H7 (cell line): ENCODE measurements around the gene SMIM10L1. TPM values are rescaled to one million over a fixed set of nuclear protein-coding genes. Genes with fewer than 3 reads are reported as not detected.
A peak's percentile ranks its signal among the peaks of the same experiment; 100 is the strongest.

Experiments
- DNase-seq: peaks from one replicate; pipeline ENCODE4 v3.0.0; 2012
- H3K27me3 ChIP-seq: 2 replicates; pipeline ENCODE4 v1.6.0; 2011; ENCODE audit warnings: mild to moderate bottlenecking, low read length; ENCODE audit not compliant: control insufficient read depth, insufficient read depth
- H3K36me3 ChIP-seq: replicated peaks from 2 replicates; pipeline ENCODE4 v1.5.1; 2011; ENCODE audit warnings: low read length; ENCODE audit not compliant: control insufficient read depth, insufficient read depth
- H3K4me3 ChIP-seq: 2 replicates; pipeline ENCODE4 v1.5.1; 2011; ENCODE audit warnings: low read depth, mild to moderate bottlenecking, control low read depth, low read length, moderate library complexity; ENCODE audit not compliant: insufficient read depth
- total RNA-seq: library from RNA; depleted of rRNA; stranded (reverse); fragments of >200 nt; shearing (Covaris generic); gene quantifications from 2 replicates; pipeline ENCODE4 v1.2.3, GENCODE V29; 2014; rRNA removed

Gene SMIM10L1
- total RNA-seq, 1 experiment from 2014 or later: 6.2 TPM

DNA sequence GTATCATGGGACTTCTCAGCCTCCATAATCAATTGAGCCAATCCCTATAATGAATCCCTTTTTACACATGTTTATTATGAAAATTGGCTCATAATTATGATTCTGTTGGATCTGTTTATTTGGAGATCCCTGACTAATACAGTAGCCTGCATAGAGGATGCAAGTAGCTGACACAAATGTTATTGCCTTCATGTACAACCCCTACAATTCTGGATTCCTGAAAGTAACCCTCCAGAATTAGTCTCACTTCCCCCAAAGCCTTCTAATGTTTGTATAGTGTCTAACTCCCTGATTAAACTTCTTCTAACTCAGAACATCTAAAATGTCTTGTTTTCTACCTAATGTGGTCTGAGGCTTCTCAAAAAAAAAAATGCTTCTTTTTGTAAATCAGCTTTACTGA lies 6.6 kb upstream of the SMIM10L1 start:
- no peak for DNase-seq
- H3K27me3 ChIP-seq: no peaks in the 10 kb centered on the region
- H3K36me3 ChIP-seq: peaks cover 3% of the 10 kb centered on the region
- H3K4me3 ChIP-seq: no peak overlapping the region

DNA sequence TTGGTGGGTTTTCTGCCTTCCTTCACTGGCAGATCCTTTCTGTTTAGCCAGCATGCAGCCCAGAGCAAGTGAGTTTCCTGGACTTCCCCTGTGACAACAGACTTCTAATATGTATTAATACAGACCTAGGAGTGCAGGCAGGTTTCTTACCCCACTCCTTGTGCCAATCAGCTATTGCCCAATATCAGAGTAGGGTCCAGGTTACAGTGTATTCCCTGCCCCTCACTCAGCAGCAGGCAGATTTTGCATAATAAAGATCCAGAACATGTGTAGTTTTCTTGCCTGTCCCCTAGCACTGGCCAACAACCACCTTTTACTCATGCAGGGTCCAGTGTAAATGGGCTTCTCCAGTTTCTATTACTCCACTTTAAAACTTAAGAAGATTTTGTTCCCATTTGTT lies 4.7 kb upstream of the SMIM10L1 start:
- DNase-seq: no peak
- peaks cover 3% of the 10 kb centered on the region for H3K36me3 ChIP-seq
- no peaks in the 10 kb centered on the region for H3K27me3 ChIP-seq
- H3K4me3 ChIP-seq: no peak overlapping the region

DNA sequence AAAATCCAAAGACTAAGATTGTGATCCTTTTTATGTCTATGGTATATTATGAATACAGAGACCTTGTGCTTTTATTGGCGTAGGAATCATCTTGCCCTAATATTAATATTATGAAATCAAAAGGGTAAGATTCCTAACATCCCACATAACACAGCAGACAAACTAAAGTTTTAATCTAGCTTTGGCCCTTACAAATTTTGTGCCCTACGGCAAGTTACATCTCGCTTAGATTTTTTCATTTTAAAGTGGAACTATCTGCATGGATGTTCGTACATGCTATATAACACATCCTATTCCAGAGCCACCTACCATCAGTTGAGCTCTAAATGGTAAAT lies 217 bp upstream of the SMIM10L1 start:
- Histone ChIP-seq H3K4me3 (peak overlapping the region; percentile 90), H3K27me3 (no peaks in the 10 kb centered on the region), H3K36me3 (peaks cover 1% of the 10 kb centered on the region)
- DNase-seq: no peak

DNA sequence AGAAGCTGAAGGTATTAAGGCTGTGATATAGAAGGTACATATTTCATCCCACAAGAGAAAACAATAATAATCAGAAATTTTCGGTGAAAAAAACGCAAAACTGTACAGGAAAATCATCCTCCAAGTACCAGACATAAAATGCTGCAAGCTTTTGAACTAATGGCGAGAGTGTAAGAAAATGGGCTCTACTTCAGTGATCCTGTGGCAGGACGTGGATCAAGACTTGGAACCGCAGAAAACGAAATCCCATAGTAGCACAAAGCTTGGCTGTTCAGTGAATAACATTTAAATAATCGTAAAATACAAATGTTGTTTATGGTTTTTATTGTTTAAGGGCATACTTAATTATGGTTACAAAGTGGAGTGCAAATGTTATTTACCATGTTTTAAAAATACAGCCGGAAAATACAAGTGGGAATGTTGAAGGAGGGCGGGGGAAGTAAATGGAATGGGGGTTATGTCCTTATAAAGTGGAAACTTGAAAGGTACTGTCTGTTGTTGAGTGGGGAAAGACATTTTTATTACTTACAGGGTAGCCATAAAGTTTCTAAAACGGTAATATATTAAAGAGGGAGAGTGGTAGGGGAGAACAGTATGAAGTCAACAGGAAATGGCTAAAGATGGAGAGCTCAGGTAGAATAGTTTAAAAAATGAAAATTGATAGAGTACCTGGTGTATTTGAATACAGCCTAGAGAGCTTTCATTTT lies 1.1 kb downstream of the SMIM10L1 start:
- Histone ChIP-seq H3K27me3 (no peaks in the 10 kb centered on the region), H3K36me3 (no peaks in the 10 kb centered on the region; the same call in 1 of the 2 replicates)
- no peak for DNase-seq

DNA sequence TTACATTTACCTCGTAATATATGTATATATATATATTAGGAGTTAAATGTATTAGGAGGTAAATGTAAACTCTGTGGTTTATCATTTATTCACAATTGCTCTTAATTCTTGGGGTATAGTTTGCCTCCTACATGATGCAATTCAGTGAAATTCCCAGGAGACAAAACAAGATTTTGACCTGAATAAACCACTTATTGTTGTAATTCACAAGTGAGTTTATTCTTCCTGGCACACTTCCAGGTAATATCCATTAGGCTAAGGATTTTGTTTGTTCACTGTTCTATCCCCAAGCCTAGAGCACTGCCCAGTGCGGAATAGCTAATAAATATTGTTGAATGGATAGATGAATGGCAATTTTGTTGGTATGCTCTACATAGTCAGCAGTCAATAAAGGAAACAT lies 3.0 kb downstream of the SMIM10L1 start:
- no peak for DNase-seq
- Histone ChIP-seq H3K27me3 (no peaks in the 10 kb centered on the region), H3K36me3 (no peaks in the 10 kb centered on the region; the same call in 1 of the 2 replicates), H3K4me3 (no peak overlapping the region)

More for the DNA sequence above, 1.1 kb downstream of the SMIM10L1 start:
- peak overlapping the region; percentile 90 for H3K4me3 ChIP-seq

DNA sequence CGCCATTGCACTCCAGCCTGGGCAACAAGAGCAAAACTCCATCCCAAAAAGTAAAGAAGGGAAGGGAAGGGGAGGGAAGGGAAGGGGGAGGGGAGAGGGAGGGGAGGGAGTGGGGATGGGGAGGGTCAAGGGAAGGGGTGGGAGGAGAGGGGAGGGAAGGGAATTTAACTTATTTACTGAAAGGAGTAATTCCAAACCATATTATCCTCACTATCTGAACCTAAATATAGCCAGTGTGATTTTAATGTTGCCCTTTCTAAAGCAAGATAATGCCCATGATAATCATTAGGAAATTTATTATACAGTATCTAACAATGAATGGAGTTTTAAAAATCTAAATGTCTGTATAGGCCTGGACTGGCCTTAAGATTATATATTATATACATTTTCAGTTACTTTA lies 7.3 kb downstream of the SMIM10L1 start:
- no peaks in the 10 kb centered on the region for H3K27me3 ChIP-seq
- DNase-seq: no peak

DNA sequence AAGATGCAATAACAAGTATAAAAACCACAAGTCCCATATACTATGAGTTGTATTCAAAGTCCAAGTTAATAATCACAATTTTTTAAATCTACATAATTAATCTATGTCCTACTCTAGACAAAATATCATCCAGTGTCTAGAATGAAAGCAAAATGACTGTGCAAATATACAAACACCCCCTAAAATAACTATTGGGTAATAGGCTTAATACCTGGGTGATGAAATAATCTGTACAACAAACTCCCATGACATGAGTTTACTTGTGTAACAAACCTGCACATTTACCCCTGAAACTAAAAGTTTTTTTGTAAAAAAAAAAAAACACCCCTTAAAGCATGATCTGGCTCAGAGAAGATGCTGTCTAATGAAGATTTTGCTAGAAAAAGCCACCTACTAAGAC lies 11.5 kb downstream of the SMIM10L1 start:
- no peak overlapping the region for H3K4me3 ChIP-seq
- no peaks in the 10 kb centered on the region for H3K27me3 ChIP-seq
- DNase-seq: no peak
- no peaks in the 10 kb centered on the region for H3K36me3 ChIP-seq

More for the DNA sequence above, 7.3 kb downstream of the SMIM10L1 start:
- no peaks in the 10 kb centered on the region for H3K36me3 ChIP-seq
- no peak overlapping the region for H3K4me3 ChIP-seq

DNA sequence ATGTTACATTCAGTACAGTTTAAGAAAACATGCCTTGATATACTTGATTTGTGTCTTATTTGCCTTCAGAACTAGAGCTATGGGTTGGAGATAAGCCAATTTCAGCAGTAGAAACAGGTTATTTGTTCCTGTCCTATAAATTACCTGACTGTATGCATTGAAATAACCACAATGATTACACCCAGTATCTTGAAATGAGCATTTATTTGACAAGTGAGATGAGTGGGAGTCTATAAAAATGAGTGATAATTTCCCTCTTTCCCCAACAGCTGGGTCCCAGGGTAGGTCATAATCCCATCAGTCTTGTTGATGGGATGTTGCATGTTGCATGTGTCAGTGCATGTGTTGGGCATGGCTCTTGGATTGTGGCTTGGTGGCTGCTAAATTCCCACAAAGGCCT lies 12.0 kb downstream of the SMIM10L1 start:
- DNase-seq: no peak
- no peaks in the 10 kb centered on the region for H3K27me3 ChIP-seq
- no peaks in the 10 kb centered on the region for H3K36me3 ChIP-seq
- H3K4me3 ChIP-seq: no peak overlapping the region

DNA sequence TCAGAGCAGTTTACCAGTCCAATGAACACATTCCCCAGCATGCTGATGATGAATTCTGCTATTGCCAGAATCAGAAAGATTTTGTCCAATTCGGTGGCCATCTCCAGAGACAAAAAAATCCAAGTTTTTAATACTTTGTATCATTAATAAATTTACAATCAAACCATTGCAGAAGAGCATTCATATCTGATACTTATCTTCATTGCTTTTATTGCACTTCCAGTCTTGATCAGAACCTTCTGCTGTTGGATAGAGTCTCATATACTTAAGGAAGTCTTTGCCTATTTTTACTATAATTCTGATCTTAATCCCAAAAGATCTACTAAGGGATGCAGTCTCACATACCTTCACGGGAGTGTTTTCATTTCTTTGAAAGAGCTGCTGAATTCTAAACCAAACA lies 15.8 kb downstream of the SMIM10L1 start, which contains the start of gene TAS2R42:
Gene TAS2R42, minus strand, starts transcription at position 101 of the 400 bp plus-strand sequence. Its CDS starts 0 bp downstream, at position 101.
- no peaks in the 10 kb centered on the region for H3K36me3 ChIP-seq
- no peak within 1 kb of the TSS for H3K4me3 ChIP-seq
- DNase-seq: no peak

DNA sequence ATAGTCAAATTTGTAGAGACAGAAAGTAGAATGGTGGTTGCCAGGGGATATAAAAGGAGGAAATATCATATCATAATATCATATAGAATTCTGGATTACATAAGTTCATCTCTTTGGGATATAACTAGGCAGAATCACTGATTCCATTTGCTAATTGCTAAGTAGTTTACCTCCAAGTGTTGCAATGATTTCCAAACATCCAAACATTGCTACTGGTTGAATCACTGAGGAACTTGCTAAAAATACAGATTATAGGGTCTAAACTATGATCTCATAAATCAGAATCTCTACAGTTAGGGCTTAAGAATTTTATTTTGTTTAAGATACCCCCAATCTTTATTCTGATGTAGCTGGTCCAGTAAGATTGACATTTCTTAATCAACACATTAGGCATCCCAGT lies 31.8 kb downstream of the SMIM10L1 start:
- Histone ChIP-seq H3K36me3 (no peaks in the 10 kb centered on the region), H3K27me3 (no peaks in the 10 kb centered on the region), H3K4me3 (no peak overlapping the region)
- no peak for DNase-seq

More for the DNA sequence above, 15.8 kb downstream of the SMIM10L1 start, which contains the start of gene TAS2R42:
- no peaks in the 10 kb centered on the region for H3K27me3 ChIP-seq

DNA sequence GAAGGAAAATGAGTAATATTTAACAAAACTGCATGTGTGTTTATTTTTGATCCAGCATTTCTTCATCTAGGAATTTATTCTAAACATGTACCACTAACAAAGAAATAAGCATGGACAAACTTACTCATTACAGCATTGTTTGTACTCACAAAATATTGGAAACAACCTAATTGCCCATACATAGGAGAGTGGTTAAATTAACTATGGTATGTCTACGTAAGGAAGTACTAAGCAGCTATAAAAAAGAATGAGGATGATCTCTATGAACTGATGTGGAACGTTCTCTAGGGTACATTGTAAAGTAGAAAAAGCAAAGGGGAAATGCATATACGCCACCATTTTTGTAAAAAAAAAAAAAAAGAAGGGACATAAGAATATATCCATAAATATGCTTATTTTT lies 33.2 kb downstream of the SMIM10L1 start:
- H3K4me3 ChIP-seq: no peak overlapping the region
- DNase-seq: no peak

DNA sequence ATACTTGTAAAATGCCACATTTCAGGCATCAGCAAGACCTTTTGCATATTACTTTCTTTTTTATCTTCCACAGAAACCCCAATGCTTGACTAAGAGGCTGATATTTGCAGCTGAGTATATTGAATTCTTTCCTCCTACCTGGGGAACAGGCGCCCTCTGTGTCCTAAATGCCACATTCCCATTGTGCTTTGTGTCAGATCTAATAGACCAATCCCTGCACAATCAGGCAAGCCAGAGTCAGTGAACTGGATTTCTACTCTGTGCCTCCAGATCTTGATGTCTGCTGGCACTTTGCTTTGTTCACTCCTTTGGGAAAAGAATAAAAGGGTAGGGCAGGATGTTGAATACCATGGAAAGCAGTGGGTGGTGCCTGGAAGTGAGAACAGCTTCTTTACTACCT lies 38.1 kb downstream of the SMIM10L1 start:
- H3K36me3 ChIP-seq: no peaks in the 10 kb centered on the region
- no peak overlapping the region for H3K4me3 ChIP-seq
- no peak for DNase-seq
- H3K27me3 ChIP-seq: no peaks in the 10 kb centered on the region

More for the DNA sequence above, 33.2 kb downstream of the SMIM10L1 start:
- Histone ChIP-seq H3K27me3 (no peaks in the 10 kb centered on the region), H3K36me3 (no peaks in the 10 kb centered on the region)

Other genes with a start within 250 kb of the SMIM10L1 start
- 0.21 TPM in 1 of 2 replicates, not detected in the other for gene PRH2, start 242.0 kb upstream of the SMIM10L1 start, total RNA-seq
- 0.10 and 0.92 TPM in 2 replicates for gene TAS2R14, start 231.9 kb upstream of the SMIM10L1 start, total RNA-seq
- gene TAS2R50, start 184.3 kb upstream of the SMIM10L1 start, total RNA-seq: 0.76 and 0.85 TPM in 2 replicates
- 0.26 and 0.38 TPM in 2 replicates for gene TAS2R20, start 172.9 kb upstream of the SMIM10L1 start, total RNA-seq
- gene TAS2R19, start 148.6 kb upstream of the SMIM10L1 start, total RNA-seq: 0.62 and 1.3 TPM in 2 replicates
- gene TAS2R31, start 139.8 kb upstream of the SMIM10L1 start, total RNA-seq: 0.48 and 0.55 TPM in 2 replicates
- 0.37 and 0.87 TPM in 2 replicates for gene TAS2R46, start 108.9 kb upstream of the SMIM10L1 start, total RNA-seq
- gene TAS2R43, start 78.9 kb upstream of the SMIM10L1 start, total RNA-seq: 0.33 TPM in 1 of 2 replicates, not detected in the other
- 0.14 and 1.8 TPM in 2 replicates for gene TAS2R30, start 36.5 kb upstream of the SMIM10L1 start, total RNA-seq
- not detected in 2 replicates for gene TAS2R42, start 15.7 kb downstream of the SMIM10L1 start, total RNA-seq
- gene PRB3, start 98.5 kb downstream of the SMIM10L1 start, total RNA-seq: 0.22 and 0.38 TPM in 2 replicates
- gene PRB4, start 139.2 kb downstream of the SMIM10L1 start, total RNA-seq: not detected in 2 replicates
- gene PRB2, start 224.4 kb downstream of the SMIM10L1 start, total RNA-seq: not detected in 2 replicates